MM.1S (cell line): ENCODE data around the gene TMEM200A.

Source experiments
- EZH2 ChIP-seq: fragments of 300-600 bp; sonication (generic); optimal IDR thresholded peaks from 2 replicates; pipeline ENCODE3; 2017; ENCODE audit warnings: low read depth, mild to moderate bottlenecking, antibody characterized with exemption, low read length, mixed read lengths
- EZH2phosphoT487 ChIP-seq: fragments of 300-600 bp; sonication (generic); IDR thresholded peaks from 2 replicates; pipeline ENCODE4 v1.6.1; 2018; ENCODE audit warnings: antibody characterized with exemption, low read length
- TF ChIP-seq, protein P1 (sequence below): fragments of 300-600 bp; sonication (generic); IDR thresholded peaks from 2 replicates; pipeline ENCODE4 v1.5.1; 2016; ENCODE audit warnings: antibody characterized with exemption, low read length, mixed read lengths

DNA sequence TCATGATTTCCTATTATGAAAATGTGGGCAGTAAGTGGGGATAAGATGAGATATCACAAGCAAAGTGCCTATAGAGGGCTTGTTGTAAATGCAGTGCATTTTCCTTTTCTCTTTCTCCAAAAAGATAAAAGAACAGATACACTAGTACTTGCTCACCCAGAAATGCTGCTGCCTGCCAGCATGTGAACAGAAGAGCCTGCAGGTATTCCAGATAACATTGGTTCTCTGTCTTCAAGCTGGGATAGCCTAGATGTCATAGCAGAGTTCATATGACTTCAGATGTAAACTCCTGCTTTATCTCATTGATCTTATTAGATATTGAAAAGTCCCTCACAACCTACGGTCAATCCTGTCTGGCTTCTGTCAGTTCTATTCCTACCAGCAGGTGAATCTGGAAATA, 123.7 kb downstream of the TMEM200A start:
- TF ChIP-seq, protein P1, sequence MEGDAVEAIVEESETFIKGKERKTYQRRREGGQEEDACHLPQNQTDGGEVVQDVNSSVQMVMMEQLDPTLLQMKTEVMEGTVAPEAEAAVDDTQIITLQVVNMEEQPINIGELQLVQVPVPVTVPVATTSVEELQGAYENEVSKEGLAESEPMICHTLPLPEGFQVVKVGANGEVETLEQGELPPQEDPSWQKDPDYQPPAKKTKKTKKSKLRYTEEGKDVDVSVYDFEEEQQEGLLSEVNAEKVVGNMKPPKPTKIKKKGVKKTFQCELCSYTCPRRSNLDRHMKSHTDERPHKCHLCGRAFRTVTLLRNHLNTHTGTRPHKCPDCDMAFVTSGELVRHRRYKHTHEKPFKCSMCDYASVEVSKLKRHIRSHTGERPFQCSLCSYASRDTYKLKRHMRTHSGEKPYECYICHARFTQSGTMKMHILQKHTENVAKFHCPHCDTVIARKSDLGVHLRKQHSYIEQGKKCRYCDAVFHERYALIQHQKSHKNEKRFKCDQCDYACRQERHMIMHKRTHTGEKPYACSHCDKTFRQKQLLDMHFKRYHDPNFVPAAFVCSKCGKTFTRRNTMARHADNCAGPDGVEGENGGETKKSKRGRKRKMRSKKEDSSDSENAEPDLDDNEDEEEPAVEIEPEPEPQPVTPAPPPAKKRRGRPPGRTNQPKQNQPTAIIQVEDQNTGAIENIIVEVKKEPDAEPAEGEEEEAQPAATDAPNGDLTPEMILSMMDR = no peak
- TF ChIP-seq EZH2 (no peak), EZH2phosphoT487 (no peak)
